Peyer's patch (tissue), 4 donors: Measurements from ENCODE around the gene DRD5.

ENCODE experiments used
- POLR2A ChIP-seq, 2 donors: fragments of 450-650 bp; IDR thresholded peaks; one replicate each; pipeline ENCODE4 v1.5.1; 2017; ENCODE audit warnings: antibody characterized with exemption in 2 of 2, mild to moderate bottlenecking in 2 of 2, moderate library complexity in 2 of 2
- TF ChIP-seq, protein P1 (sequence below), 6 experiments: fragments of 450-650 bp in 4 of 6; fragments of 200-600 bp in 2 of 6; sonication (generic) in 1 of 6; IDR thresholded peaks; one replicate each; pipeline ENCODE4 v1.5.1; 2017 to 2019; ENCODE audit warnings: antibody characterized with exemption in 6 of 6, mild to moderate bottlenecking in 3 of 6, moderate library complexity in 1 of 6

GRCh38 chr4:9781343-9782135 is at the start of gene DRD5:
- TF ChIP-seq, protein P1, sequence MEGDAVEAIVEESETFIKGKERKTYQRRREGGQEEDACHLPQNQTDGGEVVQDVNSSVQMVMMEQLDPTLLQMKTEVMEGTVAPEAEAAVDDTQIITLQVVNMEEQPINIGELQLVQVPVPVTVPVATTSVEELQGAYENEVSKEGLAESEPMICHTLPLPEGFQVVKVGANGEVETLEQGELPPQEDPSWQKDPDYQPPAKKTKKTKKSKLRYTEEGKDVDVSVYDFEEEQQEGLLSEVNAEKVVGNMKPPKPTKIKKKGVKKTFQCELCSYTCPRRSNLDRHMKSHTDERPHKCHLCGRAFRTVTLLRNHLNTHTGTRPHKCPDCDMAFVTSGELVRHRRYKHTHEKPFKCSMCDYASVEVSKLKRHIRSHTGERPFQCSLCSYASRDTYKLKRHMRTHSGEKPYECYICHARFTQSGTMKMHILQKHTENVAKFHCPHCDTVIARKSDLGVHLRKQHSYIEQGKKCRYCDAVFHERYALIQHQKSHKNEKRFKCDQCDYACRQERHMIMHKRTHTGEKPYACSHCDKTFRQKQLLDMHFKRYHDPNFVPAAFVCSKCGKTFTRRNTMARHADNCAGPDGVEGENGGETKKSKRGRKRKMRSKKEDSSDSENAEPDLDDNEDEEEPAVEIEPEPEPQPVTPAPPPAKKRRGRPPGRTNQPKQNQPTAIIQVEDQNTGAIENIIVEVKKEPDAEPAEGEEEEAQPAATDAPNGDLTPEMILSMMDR (IDR thresholded peaks at IDR 0.05), result no peak
- no peak for TF ChIP-seq POLR2A (IDR thresholded peaks at IDR 0.05)
